Pulmonary artery endothelial cell (primary cell): ENCODE results near the gene ASB5. TPM values are rescaled to one million over a fixed set of nuclear protein-coding genes. Genes with fewer than 3 reads are reported as not detected.
"Not testable (repeated sequence)": the region's sequence is repeated elsewhere in the genome, so short reads cannot be mapped to it uniquely, and the experiment has no call there.

Experiments
- DNase-seq: peaks from one replicate; pipeline ENCODE4 v3.0.0-alpha.2; 2011; ENCODE audit warnings: low read depth, low spot score
- total RNA-seq: library from RNA; depleted of rRNA; stranded (reverse); fragments of >200 nt; gene quantifications from 2 replicates; pipeline ENCODE4 v1.2.3, GENCODE V29; 2014

The ASB5 gene, protein sequence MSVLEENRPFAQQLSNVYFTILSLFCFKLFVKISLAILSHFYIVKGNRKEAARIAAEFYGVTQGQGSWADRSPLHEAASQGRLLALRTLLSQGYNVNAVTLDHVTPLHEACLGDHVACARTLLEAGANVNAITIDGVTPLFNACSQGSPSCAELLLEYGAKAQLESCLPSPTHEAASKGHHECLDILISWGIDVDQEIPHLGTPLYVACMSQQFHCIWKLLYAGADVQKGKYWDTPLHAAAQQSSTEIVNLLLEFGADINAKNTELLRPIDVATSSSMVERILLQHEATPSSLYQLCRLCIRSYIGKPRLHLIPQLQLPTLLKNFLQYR
- total RNA-seq: not detected in 2 replicates

DNA sequence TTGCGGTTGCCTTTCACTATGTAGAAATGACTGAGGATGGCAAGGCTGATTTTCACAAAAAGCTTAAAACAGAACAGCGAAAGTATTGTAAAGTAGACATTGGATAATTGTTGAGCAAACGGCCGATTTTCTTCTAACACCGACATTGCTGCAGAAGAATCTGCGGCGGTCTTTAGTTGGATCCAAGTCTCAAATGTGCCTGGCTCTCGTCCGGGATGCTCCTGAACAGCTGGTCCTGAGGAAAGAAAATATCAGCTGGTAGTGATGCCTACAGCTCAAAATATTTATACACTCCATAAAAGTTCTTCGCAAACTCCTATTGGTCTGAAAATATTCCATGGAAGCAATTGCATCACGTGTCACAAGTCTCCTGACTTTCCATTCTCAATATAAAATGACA, at the start of gene ASB5:
Gene ASB5 (minus strand): TSS at position 260 of the 400 bp plus-strand sequence. CDS start 114 bp downstream, at position 146.
- no peak for DNase-seq

DNA sequence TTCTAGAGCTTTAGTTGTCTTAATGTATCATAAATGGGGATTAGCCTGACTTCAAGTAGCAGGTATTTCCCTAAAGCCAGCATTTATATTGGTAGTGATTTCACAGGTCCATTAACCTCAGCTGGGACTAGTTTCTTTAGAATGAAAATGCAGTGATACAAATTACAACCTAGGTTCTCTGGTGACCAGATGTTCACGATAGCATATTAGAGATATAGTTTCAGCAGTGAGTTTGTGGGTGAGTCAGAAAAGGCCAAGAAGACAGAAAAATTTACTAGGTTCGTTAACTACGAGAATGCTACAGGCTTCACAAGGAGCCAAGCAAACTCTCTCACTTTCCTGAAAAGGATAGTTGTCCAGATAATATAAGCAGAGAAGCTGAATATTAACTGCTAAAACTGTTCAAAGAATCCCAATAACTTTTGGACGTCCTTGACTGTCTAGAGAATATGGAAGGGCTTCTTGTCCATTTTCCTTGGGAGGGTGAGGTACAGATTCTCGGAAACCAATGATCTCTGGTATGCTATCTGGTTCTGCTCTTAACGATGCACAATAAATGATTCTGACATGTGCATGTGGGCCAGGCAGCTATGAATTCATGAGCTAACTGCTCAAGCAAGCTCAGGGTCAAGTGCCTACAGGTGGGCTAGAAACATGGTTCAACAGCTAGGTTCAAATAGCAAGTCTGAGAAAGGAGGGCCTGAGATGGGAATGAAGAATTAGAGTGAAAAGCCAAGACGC, 44.7 kb upstream of the ASB5 start:
- no peak for DNase-seq

DNA sequence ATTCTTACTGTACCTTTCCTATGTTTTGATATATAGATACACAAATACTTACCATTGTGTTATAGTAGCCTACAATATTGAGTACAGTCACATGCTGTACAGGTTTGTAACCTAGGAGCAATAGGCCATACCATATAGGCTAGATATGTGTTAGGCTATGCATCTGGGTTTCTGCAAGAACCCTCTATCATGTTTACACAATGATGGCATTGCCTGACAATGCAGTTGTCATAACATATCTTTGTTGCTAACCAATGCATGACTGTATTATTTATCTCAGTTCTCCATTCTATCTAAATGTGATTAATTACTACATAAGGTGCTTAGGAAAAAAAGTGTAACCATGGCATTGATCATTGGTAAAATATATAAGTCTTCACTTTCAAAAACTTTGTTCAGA, 40.8 kb upstream of the ASB5 start:
- no peak for DNase-seq

DNA sequence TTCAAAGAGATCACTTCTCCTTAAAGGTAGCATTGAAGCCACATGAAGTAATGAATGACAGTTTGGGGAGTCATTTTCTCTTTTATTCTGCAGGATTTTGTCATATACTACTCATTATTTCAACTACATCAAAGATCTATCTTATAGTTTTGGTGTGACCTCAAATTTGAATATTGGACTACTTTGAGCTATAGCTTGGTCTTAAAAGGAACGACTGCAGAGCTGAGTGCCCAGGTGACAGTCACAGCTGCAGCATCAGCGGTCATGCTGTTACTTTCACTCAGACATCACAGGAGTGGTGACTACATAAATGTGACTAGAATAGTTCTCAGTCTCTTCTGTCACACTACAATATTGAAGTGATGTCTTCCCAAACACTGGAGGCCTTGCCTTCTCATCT, 40.0 kb upstream of the ASB5 start:
- DNase-seq: no peak

DNA sequence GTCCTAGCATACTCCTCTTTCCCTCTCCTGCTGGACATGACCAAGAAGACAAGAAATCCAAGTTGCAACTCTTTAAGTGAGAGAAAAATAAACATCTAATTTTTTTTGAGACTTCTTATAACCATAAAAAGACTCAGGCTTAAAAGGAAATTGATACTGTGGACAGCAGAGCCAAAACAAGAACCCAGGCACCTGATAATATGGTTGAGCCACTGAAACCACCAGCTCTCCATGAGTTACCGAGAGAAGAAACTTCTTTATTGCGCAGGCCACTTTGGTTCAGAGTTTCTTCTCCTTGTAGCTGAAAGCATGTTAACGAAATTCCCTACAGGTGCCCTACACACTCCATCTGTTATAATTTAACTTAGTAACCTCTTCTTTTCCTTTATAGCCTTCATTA, 39.4 kb upstream of the ASB5 start:
- no peak for DNase-seq

DNA sequence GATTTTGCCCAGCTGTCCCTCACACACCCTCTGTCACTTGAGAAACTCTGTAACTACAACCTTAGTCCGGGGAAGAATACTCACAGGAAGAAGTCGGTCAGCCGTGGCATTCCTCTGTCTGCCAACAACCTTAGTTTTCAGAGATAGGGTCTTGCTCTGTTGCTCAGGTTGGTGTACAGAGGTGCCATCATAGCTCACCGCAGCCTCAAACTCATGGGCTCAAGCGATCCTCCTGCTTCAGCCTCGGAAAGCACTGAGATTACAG, 38.6 kb upstream of the ASB5 start:
- no peak for DNase-seq

DNA sequence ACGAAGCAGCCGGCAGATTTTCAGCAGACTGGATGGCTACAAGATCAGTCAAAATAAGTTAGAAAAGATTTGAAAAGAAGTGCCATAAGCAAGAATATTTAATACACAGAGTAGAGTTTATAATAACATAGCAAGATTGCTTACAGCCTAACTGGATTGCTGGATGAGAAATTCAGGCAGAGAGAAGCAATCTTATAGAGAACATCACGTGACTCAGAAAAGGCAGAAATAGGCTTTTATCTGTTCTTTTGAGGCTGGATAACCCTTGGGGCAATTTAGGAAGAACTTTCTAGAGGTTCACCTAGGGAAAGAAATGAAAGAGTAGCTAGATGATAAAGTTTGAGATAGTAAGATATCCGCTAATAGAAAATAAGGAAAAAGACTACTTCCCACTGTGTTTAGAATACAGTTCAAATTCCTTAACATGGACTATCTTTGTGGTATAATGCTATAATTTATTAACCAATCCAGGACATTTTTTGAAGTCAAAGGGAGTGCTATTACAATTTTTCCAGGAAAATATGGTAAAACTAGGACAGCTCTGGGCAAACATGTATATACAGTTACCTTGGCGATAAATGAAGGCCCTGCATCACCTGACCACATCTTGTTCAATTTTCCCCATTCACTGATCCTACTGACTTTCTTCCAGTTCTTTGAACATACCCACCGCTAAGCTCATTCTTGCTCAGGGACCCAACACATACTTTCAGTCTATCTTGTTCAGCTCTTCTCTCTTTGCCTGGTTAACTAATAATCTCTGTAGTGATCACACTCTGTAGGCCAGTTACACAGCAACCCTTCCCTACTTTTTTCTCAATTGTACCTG, 38.0 kb upstream of the ASB5 start:
- no peak for DNase-seq

DNA sequence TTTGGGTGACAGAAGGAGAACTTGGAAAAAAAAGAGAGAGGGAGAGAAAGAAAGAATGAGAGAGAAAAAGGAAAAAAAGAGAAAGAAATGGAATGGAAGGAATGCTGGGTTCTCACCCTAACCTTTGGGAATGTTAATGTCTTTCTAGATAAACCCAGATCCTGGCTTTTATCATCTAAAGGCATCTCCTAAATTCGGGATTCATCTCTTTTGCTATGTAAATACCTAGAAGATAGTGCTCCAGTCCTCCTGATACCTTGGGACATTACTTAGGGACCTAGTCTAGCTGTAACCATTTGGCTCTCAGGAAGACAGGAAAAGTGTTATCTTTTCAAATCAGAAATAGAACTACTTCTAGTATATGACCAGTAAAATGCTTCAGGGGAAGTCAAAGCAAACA, 34.9 kb upstream of the ASB5 start:
- no peak for DNase-seq

DNA sequence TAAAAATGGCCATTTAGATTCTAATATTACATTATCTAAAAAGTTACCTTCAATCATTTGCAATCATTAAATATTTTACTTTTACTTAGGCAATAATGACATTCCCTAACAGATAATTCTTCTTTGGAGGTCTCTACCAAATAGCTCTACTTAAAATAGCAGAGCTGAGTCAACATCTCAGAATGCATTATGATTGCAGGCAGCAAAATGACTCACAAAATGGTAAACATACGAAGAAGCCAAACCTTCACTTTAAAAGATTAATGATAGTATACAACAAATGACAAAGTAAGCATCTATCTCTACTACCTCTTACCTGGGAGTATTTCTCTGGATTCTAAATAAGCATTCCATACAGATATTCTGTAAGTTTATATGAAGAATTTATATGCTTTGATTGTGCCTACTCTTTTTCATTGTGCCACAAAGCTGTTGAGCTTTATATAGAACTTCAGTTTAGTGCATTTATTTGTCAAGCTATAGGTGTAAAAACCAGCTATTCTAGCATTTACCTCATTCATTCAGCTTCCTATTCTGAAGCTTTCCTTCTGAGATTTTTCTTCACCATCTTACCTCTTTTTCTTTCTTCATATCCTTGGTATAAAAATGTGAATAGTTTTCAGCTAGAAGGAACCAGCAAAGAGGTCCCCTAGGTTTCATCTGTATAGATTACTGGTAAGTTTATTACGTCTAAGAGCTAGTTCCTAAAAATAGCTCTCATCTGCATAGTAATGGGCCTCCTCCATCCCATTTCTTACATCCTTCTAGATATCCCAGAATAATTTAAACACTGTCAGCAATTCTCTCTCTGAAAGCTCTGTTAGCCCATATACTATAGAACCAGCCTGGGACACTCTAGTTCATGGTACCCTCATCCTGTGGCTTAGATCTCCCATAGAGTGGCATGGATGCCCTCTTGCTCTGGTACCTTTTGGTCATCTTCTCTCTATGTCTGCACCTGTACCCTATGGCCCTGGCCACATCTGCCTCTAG, 33.6 kb upstream of the ASB5 start:
- DNase-seq: no peak

DNA sequence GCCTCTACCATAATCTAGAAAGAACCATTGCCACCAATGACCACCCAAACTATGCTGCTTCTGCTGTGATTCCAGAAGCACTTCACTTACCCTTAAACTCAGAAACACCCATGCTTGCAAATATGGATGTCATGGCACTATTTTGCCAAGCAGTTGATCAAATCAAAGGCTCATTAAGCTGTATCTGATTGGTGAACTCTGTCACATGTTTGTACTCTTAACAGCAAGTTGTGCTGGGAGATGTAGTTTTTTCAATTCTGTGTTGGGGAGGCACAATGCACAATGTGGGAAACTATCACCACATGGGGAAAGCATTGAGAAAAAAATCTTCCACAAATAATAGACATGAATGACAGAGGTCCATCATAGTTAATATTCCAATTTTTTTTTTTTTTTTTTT, 31.5 kb upstream of the ASB5 start:
- DNase-seq: no peak

DNA sequence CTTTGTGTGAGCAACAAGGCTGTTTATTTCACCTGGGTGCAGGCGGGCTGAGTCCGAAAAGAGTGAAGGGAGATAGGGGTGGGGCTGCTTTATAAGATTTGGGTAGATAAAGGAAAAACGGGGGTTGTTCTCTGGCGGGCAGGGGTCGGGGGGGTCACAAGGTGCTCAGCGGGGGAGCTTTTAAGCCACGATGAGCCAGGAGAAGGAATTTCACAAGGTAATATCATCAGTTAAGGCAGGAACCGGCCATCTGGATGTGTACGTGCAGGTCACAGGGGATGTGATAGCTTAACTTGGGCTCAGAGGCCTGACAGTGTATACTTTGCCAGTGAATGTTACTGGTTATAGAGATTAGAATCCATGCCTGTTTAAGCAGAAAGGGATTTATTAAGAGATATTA, 31.0 kb upstream of the ASB5 start:
- no peak for DNase-seq

DNA sequence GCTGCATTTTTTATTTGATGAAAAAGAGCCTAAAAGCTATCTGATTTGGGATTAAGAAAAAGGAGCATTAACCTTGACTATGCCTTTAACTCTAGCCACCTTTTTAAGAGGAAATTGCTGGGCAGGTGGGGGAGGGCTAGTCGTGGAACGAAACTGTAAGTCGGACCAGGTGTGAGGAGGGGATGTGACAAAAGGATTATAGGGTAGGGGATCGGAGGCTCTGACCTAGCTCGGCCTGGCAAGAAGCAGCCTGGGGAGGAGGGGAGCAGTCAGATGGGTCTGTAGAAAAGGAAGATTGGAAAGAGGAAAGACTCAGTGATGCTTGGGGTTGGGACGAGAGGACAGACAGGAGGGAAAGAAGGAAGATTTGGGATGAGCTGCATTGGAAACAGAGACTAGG, 29.6 kb upstream of the ASB5 start:
- DNase-seq: no peak

DNA sequence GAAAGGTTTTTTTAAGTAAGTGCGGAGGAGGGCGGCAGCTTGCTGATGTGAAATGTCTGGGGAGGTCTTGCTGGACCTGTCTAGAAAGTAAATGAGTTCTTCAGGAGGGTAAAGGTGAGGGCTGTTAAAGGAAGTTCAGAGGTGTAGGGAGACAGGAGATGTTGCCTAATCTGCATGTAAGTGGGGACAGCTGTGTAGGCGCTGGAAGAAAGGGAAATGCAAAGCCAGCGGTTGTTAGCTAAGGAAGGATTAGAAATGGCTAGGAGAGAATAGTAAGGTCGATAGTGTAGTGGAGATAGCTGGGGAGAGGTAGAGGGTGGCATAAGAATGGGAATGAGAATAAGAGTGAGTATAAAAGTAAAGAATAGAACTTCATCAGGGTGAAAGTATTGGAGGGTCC, 26.9 kb upstream of the ASB5 start:
- DNase-seq: not testable (repeated sequence)

DNA sequence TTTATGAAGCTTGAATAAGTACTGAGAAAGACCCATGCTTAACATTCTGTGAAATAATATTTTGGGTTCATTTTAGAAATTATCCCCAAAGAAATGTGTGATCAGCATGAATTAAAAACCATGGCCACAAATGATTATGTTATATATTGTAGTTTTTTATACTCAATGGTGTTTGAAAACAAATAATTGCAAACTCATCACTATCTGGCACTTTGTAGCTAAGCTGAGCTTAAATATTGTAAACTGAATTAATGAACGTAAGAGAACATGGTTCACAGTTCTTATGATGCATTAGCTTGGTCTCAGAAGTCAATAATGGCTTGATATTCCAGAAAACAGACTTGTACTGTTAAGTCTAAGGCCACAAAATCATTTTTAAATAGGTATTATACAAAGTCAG, 24.6 kb upstream of the ASB5 start:
- DNase-seq: no peak

DNA sequence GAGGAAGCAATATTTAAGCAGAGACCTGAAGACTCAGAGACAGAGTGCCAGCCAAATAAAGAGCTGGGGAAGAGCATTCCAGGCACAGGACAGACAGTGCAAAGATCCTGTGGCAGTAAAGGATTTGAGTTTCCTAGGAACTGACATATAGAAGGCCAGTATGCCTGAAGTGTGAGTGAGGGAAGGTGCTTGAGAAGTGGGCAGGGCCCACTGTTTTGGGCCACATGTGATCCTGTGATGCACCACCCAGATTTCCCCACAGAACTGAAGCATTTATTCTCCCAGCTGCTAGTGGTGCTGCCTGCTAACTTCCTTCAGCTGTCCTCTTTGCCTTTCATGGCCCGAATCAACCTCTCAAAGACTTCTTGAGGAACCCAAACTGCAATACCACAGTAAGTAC, 23.9 kb upstream of the ASB5 start:
- no peak for DNase-seq

DNA sequence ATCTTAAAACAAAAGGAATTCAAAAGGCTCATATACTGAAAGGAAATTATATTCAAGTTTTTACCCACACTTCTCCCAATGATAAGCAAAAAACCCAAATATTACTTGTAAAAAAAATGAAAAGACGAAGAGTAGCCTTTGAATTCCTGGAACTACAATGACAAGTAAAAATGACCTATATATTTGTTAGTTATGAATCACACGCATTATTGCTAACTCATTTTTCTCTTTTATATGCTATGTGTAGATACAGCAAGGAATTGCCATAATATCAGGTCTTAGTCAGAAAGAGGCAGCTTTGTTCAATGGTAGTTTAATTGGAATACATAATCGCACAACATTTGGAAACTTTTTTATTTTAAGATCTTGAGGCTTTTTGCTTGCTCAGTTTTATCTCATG, 22.7 kb upstream of the ASB5 start:
- no peak for DNase-seq

DNA sequence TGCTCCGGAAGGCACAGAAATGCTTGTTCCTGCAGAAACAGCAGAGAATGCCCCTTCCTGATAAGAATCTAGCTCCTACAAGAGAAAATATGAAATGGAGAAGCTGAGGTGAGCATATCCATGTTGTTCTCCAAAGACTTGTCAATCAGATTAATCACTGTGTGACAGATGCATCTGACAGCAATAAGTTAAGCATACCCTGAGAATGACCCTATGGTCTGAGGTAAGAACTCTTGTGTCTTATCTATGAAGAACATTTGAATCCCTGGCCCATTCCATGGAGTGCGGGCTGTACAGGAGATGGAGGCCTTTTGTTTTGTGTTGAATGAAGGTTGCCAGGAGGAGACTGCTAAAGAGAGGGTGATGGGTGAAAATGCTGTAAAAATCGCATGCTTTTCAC, 21.5 kb upstream of the ASB5 start:
- no peak for DNase-seq

DNA sequence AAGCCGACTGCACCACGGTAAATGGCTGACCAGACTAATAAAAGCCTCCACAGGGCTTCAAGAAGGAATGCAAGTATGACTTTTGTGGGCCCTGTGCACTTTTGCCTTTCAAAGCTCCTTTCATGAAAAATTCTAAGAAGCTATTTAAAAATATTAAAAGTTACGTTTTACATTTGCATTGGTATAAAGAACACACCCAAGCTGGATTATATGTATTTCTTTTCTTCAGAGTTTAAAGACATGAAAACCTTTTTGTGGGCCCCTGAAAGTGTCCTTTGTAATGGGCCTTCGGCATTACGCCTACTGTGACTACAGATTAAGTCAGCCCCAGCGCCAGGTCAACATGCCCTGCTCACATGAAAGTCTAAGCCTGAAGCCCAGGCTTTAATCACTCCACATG, 20.5 kb upstream of the ASB5 start:
- DNase-seq: no peak

DNA sequence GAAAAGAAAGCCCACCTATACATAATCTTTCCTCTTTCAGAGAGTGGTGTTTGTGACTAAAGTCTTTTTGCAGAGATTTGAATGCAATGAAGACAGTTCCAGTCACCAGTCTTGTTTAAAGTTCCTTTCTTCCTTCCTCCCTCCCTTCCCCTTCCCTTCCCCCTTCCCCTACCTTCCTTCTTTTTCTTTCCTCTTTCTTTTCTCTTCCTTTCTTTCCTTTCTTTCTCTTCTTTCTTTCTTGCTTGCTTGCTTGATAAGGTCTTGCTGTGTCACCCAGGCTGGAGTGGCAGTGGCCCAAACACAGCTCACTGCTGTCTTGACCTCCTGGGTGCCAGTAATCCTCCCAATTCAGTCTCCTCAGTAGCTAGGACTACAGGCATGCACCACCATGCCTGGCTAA, 19.0 kb upstream of the ASB5 start:
- DNase-seq: no peak

DNA sequence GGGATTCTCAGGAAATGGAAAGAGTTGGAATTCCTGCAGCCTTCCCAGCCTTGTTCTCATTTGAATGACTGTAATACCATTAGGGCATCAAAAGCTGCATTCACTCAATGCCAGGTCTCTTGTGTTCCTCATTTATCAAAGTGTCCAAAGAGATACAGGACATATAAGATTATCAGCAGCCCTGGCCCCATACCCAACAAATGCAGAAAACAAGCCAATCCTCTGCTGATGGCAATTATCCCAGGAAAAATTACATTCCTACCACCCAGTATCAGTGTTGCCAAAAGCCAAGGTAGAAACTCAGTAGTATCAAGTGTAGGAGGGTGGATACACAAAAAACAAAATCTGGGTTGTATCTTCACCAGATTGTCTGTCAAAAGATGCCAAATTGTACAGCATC, 18.5 kb upstream of the ASB5 start:
- DNase-seq: no peak

DNA sequence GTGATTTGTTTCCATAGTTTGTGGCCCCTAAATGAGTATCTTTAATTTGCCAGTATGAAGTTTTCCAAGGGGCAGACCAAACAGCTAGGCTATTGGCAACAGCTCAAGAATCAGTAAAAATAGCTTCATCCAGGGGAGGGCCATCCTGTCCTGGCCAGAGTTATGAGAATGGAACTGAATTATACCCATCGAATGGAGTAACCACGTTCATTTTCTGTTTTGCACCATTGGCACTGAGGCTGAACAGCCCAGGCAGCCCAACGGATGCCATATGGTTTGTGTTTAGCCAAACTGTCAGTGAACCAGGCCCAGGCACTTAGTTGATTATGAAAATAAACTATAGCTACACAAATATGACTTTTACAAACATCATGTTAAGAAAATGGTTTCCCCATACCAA, 17.7 kb upstream of the ASB5 start:
- DNase-seq: no peak
